HG02763 (cell line): ENCODE measurements around the gene CCDC85C.

ENCODE experiments used
- ATAC-seq: cut with Tn5 transposase; IDR thresholded peaks from one replicate; pipeline ENCODE4 v1.9.1; 2021; ENCODE audit warnings: mild to moderate bottlenecking, moderate library complexity; ENCODE audit not compliant: unreplicated experiment

The CCDC85C gene

DNA sequence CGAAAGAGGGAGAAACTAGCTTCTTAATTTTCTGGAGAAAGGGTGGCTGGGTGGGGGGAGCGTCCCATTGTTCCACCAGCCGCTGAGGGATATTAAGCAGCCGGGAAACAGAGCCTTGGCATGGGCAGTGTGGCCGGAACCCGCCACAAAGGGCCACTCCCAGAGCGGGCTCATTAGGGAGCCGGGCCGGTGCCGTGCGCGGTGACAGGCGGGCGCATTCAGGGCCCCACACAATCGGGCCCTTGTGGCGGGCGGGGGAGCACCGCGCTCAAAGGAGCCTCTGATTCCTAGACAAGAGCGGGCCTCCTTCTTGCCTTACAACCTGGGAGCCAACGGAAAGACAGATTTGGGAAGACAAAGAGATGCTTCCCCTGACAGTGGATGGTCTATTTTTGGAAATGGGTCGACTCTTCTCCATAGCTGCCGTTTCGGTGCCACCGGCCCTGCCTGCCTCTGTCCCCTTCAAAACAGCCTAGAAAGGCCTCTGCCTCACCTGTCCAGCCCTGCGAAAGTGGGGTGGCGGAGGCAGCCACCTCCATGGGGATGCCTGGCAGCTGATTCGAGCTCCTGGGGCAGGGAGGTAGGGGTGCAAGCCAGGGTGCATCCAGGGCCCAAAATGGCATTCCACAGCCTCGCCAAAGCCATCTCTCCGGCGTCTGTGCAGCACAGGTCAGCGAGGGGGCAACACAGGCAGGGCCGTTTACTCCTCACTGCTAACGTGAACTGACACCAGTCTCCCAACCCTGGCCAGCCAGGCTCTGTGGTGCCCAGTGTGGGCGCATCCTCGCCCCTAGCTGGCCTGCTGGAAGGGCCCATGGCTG, 10.9 kb downstream of the CCDC85C start:
- ATAC-seq = no peak

DNA sequence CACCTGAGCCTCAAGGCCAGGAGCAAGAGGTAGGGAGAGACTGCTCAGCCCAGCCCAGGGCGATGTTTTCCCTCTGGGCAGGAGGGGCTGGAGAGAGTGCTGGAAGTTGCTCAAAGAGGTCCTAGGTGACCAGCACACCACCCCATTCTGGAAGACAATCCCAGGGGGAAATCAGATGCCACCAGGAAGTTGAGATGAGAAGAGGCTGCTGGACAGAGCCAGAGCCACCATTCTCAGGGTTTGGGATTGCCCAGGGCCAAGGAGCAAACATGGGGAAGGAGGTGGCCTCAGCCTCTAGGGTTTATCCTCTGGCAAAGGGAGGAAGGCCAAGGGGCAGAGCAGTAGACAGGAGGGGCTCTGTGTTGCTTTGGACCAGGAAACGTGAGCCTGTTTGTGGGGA, 11.6 kb downstream of the CCDC85C start:
- ATAC-seq = no peak

DNA sequence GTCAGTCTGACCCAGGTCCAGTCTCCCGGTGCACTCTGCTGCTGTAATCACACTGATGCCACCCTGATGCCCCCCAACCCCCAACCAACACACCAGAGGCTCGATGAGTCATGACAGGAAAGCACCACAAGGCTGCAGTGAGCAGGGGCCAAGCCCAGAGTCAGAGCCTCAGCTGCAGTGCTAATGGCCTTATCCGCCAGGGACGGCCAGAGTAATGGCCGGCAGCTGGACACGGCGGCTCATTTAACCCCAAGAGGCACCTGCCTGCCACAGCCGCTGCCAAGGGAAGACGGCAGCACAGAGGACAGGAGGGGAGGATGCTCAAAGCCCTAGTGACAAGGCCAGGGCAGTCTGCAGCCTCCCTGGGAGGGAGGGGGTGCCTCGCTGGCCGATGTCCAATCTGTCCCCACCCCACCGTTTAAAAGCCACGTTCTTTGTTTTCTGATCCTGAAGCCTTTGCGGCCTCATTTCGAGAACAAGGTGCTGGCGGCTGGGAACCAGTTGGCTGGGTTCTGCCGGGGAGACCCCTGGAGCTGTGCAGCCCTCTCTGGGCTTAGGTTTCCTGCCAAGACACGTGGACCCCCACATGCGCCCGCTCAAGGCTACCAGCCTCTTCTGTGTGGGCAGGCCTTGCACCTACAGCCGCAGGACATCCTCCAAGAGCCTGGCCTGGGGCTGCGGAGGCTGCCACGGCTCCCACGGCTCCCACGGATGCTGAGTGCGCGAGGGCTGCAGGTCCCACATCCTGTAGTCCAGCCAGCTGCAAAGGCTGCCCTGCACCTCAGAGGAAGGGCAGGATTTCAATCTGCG, 13.1 kb downstream of the CCDC85C start:
- no peak for ATAC-seq

DNA sequence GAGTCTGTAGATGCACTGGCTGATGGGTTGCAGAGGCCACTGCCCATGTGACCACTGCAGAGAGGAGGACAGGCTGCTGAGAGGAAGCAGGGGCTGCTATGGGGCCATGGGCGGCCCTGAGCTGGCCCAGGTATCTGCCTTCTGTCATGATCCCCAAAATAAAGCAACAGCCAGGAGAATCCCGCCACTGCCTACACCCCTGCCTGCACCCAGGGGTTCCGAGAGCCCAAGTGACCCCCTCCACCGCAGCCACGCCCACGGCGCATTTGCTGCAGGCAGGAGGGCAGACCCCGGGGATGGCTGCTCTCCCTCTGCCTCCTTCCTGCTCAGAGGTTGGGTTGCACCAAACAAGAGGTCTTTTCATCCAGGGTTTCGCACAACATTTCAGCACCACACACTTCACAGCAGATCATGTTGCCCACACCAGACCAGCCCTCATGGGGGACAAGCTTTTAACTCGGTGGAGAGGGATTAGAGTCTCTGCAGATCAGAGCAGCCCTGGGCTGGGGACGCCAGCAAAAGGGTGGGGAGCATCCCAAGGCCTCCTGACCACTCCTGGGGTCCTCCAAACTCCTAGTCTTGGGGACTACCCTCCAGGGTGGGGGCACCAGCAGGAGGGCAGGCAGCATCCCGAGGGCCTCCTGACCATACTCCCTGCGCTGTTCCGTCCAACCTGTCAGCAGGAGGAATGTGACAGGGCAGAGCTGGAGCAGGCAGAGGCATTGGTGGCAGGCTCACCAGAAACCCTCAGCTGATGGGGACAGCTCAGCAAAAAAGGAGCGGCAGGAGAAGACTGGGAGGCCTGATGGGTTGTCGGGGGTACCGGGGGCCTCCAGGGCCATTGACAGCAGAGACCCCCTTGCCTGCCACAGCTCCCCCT, 14.1 kb downstream of the CCDC85C start:
- no peak for ATAC-seq

DNA sequence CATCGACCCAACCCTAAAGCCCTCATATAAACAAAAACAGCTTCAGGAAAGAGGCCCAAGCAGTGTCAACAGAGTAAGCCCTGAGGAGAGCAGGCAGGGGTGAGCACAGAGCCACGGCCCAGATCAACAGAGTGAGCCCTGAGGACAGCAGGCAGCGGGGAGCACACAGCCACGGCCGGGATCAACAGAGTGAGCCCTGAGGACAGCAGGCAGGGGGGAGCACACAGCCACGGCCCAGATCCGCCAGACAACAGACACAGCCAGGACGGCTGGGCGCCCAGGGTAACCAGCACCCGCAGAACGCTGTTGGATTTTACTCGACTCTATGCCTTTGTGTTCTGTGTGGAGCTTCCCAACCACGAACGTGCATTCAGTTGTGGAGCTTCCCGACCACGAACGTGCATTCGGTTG, 15.0 kb downstream of the CCDC85C start:
- ATAC-seq = no peak

DNA sequence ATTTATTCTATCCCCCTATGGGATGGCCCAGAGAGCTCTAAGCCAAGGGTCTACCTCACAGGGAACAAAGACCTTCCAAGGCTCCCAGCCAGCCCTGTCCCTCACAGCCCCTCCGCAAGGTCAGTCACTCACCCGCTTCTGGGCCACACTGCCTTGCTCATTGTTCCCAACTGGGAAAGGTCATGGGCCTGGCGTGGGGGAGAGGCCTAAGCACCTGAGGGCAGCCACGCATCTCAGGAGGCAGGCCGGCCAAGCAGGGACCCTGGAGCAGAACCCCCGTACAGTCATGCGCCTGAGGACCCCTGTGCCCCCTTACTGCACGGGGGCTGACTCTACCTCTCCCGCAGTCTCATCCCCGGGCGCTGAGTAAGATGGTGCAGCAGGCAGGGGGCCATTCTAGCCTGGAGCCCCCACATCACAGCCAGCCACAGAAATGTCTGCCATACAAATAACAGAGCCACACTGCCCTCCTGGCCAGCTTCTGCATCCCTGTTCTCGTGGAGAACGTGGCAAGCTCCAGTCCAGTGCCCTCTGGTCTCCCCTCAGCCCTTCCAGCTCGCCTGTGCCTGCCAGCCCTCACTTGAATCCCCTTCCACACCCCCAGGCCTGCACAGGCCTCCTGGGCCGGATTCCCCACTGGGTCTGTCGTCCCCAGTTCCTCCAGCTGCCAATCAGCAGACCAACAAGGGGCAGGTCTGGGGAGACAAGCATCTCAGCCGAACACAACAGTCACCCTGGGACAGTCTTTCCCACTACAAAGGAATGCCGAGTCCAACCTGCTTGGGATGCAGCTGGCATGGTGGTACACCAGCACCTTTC, 16.3 kb downstream of the CCDC85C start:
- ATAC-seq = no peak

DNA sequence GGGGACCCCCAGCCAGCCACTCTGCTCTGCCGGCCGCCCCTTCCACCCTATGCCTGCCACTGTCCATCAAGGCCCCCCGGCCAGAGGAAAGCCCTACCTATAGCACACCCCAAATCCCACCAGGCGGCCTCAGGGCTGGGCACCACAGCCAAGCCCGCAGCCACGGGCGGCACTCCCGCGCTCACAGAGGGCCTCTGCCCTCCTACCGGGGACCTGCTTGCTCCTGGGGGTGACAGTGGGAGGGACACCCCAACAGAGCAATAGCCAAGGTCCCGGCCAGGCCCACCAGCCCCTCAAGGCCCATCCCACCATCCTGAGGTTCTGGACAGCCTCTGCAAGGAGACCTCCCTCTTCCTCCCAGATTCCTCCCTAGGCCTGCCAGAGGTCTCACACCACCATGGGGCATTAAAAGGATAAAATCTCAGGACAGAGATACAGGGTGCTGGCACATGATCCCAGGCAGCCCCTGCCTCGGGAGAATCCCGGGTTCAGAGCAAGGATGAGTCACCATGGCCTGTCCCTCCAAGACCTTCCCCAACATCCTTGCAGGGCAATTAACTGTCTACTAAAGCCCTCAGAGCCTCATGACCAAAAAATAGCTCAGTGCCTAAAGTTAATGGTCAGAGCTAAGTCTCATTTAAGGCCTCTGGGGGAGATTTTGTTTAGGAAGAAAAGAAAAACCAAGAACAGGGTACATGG, 17.1 kb downstream of the CCDC85C start:
- no peak for ATAC-seq

DNA sequence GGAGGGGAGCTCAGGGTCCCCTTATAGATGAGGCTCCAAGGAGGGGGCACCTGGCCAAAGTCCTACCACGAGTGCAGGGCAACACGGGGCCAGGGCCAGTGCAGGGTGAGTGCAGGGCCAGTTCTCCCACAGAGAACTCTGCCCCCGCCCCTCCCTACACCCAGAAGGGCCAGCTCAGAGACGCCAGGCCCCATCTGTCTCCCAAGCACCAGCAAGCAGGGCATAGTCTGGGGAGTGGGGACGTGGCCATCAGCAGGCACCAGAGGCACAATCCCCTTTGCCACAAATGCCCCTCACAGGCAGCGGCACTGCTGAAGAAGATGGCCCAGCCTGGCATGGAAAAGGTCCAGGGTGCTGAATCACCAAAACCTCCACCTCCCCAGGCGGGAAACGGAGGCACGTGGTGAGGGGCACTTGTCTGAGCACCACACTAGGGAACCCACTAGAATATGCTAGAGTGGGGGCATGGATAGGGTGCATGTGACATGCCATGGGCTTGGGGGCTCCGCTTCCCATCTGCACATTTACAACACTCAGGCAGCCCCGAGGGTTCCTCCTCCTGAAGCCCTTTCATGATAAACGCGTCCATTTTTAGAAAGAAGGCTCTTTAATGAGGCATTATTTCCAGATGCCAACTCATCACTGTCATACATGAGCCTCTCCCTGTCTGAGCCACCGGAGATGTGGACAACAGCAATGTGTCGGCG, 17.8 kb downstream of the CCDC85C start:
- no peak for ATAC-seq

DNA sequence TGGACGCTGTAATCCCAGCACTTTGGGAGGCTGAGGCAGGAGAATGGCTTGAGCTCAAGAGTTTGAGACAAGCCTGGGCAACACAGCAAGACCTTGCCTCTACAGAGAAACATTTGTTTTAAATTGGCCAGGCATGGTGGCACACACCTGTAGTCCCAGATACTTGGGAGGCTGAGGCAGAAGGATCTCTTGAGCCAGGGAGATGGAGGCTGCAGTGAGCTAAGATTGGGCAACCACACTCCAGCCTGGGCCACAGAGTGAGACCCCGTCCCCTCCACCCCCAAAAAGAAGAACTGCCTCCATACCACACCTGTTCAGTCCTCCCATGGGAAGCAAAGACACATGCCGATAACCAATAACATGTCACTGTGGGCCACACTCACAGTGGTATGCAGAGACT, 19.2 kb downstream of the CCDC85C start:
- ATAC-seq = no peak

DNA sequence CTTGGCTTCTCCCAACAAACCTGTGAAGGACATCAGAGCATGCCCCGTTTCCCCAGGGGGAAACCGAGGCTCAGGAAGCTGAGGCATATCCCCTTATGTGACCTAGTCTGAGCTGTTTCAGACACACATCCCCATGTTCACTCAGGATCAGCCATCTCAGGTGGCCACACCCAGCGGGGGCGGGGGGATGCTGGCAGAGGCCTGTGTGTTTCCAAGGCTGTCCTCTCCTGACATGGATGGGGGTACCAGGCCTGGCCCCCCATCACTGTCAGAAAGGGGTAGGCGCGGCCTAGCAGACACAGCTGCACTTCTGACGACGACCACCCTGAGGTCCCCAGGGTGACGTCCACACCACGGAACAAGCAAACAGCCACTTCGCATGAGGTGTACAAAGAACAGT, 22.1 kb downstream of the CCDC85C start:
- no peak for ATAC-seq

DNA sequence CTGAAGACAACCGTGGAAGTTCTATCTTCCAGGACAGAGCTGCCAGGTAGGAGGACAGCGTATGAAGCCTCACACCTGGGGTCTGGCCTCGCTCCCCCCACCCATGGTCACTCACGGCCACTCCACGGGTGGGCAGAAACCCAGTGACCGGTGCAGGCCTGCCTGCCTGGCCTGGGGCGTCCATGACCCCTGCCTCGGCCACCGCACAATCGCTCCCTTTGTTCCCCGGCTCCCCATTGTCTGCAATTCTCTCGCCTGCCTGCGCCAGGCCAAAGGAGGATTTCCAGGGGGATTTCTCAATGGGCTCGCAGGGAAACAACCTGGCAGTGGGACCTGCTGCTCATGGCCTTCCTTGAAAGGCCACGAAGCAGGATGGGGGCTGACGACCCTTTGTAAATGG, 22.6 kb downstream of the CCDC85C start:
- no peak for ATAC-seq

DNA sequence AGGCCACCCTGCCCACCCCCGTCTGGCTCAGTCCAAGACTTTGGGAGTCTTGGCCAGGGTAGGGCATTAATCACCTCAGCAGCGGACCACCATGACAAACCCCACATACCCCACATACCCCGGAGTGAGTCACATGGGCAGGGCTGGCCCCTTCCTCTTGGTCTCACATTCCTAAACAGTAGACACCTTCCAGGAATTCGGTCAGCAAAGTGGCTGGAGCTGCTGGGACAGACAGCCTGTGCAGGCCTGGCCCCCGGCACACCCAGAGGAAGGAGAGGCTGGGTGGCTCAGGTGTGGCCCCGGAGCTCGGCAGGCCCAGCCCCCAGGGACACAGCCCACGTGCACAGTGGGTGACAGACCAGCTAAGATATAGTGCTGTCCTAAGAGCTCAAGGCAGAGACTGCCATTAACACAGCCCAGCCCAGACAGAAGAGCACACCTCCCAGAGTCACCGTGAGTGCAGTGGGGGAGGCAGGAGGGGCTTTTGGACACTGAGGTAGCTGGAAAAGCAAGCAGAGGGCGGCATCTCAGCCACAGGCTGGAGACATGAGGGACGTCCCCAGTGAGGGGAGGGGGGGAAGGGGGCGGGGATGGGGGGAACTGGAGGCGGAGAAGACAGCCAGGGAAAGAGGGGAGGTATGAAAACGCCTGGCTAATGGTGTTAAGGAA, 24.0 kb downstream of the CCDC85C start:
- no peak for ATAC-seq

DNA sequence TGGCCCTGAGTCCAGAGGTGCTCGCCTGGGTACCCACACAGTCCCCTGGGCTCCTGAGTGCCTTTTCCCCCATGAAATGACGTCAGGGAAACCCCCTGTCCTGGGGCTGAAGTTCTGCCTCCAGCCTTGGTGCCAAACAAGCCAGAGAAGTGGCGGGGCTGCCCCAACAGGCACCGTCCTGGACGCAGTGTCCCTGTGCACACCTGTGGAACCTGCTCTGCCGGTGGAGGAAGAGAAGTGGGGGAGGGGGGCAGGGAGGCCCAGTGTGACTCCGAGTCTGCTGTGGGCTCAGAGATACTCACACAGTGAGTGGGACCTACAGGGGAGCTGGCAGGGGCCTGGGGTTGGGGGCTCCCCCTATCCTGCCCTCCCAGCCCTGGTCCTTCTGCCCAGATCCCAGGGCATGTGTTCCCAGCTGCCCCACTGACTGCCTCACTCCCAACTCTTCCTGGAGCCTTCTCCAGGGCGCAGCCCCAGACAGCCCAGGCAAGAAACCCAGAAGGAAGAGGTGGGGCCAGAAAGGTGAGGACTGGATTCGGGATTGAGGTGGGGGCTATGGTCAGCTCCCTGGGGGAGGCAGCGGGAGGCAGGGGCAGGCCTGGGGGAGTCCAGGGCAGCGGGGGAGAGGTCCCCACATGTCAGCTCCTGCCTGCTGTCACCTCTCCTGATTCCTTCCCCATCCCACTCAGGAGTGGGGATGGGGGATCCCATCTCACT, 24.7 kb downstream of the CCDC85C start:
- no peak for ATAC-seq

DNA sequence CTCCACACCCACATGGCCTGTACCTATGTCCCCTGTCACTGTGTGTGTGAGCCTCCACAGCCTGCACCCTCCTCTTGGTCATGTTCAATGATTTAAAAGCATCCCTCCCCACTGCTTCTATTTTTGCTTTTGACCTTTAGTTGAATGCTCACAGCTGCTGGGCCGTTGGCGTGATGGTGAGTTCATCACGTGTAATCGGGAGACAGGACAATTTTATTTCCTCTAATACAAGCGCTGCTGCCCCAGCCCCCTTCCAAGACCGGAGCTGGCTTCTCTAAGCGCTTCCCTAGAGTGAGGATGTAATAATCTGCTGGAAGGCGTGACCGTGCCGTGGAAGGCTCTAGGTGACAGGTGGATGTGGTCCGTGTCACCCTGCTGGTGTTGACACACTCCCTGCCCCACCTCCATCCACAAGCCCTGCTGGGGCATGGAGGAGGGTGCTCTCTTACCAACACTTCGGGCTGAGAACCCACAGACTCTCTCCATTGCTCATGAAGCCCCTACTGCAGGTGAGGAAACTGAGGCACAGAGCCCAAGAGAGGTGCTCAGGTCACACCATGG, 25.4 kb downstream of the CCDC85C start:
- ATAC-seq = no peak

DNA sequence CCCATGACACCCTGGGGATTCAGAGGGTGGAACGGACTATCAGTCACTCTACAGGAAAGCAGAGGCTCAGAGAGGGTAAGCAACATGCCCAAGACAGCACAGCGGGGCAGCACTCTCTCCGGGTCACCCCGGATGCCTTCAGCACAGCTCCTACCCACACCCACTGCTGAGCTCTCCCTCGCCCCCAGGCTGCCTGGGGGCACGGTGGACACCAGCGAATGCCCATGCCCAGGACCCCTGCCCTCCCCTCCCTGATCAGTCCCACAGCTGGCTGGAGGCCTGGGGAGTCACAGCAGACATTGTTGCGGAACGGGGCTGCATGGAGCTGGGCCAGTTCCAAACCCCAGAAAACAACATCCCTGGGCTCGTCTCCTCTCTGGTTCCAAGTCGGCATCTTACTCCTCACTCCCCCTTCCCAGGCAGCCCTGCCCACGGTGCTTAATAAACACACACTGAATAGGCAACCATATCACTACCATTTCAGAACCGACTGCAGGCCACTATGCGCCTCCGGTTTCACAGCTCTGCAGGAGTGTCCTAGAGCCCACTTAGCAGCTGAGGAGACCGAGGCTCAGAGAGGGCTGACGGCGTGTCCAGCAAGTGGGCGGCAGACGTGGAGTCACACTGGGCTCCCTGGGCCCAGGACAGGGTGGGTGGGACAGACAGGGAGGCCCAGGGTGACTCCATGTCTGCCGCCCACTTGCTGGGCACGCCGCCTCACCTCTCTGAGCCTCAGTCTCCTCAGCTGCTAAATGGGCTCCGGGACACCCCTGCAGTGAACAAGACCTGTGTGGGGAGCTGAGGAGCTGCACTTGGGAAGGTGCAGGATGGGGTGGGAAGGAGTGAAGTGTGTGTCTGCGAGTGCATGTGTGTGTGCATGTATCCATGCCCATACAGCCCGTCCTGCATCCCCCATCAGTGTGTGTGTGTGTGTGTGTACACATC, 27.0 kb downstream of the CCDC85C start:
- ATAC-seq = no peak

DNA sequence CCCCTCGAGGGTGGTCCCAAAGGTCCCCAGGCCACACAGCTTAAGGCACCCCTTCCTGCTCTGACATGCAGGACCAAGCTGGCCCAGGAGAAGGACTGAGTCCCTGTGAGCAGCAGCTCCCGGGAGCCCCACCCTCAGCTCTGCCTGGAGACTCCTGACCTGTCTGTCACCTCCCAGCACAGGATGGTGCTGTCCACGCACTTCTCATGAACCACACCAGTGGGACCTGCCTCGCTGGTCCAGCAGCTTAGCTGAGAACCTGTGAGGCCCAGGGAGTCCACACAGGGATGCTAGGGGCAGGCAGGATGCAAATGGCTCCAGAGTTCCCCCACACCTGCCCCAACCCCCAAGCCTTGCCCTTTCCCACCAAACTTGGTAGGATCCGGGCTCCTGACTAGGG, 27.7 kb downstream of the CCDC85C start:
- ATAC-seq = no peak
